ENCODE data around the gene NDUFB4.

NDUFB4 gene

GRCh38 chr3:120587332-120587975 lies 8.7 kb upstream of the NDUFB4 start:
- no peak overlapping the region for H3K4me3 ChIP-seq (ENCODE audit: low read depth, low read length)
- DNase-seq (ENCODE audit: low read depth), result no peak
- TF ChIP-seq CTCF (IDR thresholded peaks at IDR 0.05; ENCODE audit: control insufficient read depth, extremely low read depth, insufficient read depth), result no peak

- no peak for DNase-seq (ENCODE audit: low read depth)
- no peak for TF ChIP-seq CTCF (IDR thresholded peaks at IDR 0.05; ENCODE audit: control insufficient read depth, extremely low read depth, insufficient read depth)
- H3K4me3 ChIP-seq (ENCODE audit: low read depth, low read length), result peak overlapping the region; percentile 81
These were observed 384 bp upstream of the NDUFB4 start for GRCh38 chr3:120595788-120596115.

- no peak for TF ChIP-seq CTCF (IDR thresholded peaks at IDR 0.05; ENCODE audit: control insufficient read depth, extremely low read depth, insufficient read depth)
- peak overlapping the region; percentile 81 for H3K4me3 ChIP-seq (ENCODE audit: low read depth, low read length)
- DNase-seq (ENCODE audit: low read depth), result no peak
These were observed 702 bp downstream of the NDUFB4 start for GRCh38 chr3:120596853-120597223.

GRCh38 chr3:120597445-120598049 lies 1.4 kb downstream of the NDUFB4 start:
- peak overlapping the region; percentile 81 for H3K4me3 ChIP-seq (ENCODE audit: low read depth, low read length)
- no peak for TF ChIP-seq CTCF (IDR thresholded peaks at IDR 0.05; ENCODE audit: control insufficient read depth, extremely low read depth, insufficient read depth)

GRCh38 chr3:120599211-120599610 lies 3.1 kb downstream of the NDUFB4 start:
- TF ChIP-seq CTCF (IDR thresholded peaks at IDR 0.05; ENCODE audit: control insufficient read depth, extremely low read depth, insufficient read depth), result no peak

More at GRCh38 chr3:120597445-120598049, 1.4 kb downstream of the NDUFB4 start:
- DNase-seq (ENCODE audit: low read depth), result no peak

GRCh38 chr3:120601554-120601953 lies 5.4 kb downstream of the NDUFB4 start:
- TF ChIP-seq CTCF (IDR thresholded peaks at IDR 0.05; ENCODE audit: control insufficient read depth, extremely low read depth, insufficient read depth), result no peak
- no peak for DNase-seq (ENCODE audit: low read depth)
- no peak overlapping the region for H3K4me3 ChIP-seq (ENCODE audit: low read depth, low read length)

More at GRCh38 chr3:120599211-120599610, 3.1 kb downstream of the NDUFB4 start:
- no peak for DNase-seq (ENCODE audit: low read depth)
- no peak overlapping the region for H3K4me3 ChIP-seq (ENCODE audit: low read depth, low read length)

GRCh38 chr3:120602682-120603081 lies 6.5 kb downstream of the NDUFB4 start:
- DNase-seq (ENCODE audit: low read depth), result no peak
- no peak for TF ChIP-seq CTCF (IDR thresholded peaks at IDR 0.05; ENCODE audit: control insufficient read depth, extremely low read depth, insufficient read depth)

More at GRCh38 chr3:120602682-120603081, 6.5 kb downstream of the NDUFB4 start:
- no peak overlapping the region for H3K4me3 ChIP-seq (ENCODE audit: low read depth, low read length)
